B cell (primary cell): ENCODE measurements around the gene CCDC170.

Experiments
- CTCF ChIP-seq: fragments of 200-600 bp; IDR thresholded peaks from one replicate; pipeline ENCODE4 v1.8.0; 2022; ENCODE audit warnings: antibody characterized with exemption, mild to moderate bottlenecking
- EZH2 ChIP-seq: IDR thresholded peaks from 2 replicates; pipeline ENCODE4 v1.6.1; 2012; ENCODE audit warnings: borderline replicate concordance, low read depth, mild to moderate bottlenecking, moderate library complexity, low read length; ENCODE audit not compliant: insufficient read depth, poor library complexity, severe bottlenecking

- TF ChIP-seq CTCF (no peak), EZH2 (no peak)
These were observed 4.1 kb downstream of the CCDC170 start for GRCh38 chr6:151497905-151498304.
